SK-N-MC (cell line): Measurements from ENCODE around the gene CCDC73.

Experiments
- EZH2 ChIP-seq: fragments of 200-600 bp; sonication (generic); IDR thresholded peaks from one replicate; pipeline ENCODE4 v1.6.1; 2017; ENCODE audit warnings: antibody characterized with exemption
- POLR2AphosphoS5 ChIP-seq: IDR thresholded peaks from 2 replicates; pipeline ENCODE4 v1.6.1; 2012; ENCODE audit warnings: mild to moderate bottlenecking, low read depth, low read length, borderline replicate concordance

DNA sequence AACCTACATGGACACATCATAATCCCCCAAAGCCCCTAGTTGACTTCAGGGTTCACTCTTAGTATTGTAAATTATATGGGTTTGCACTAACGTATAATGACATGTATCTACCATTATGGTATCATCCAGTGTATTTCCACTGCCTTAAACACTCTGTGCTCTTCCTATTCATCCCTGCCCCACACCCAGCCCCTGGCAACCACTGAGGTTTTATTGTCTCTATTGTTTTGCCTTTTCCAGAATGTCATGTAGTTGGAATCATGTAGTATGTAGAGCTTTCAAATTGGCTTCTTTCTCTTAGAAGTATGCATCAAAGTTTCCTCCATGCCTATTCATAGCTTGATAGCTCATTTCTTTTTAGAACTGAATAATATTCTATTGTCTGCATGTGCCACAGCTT is 227.3 kb downstream of the CCDC73 start:
- TF ChIP-seq EZH2 (no peak), POLR2AphosphoS5 (no peak)
